HL-60 (cell line): ENCODE measurements around the gene LYRM1.
A peak's percentile ranks its signal among the peaks of the same experiment; 100 is the strongest.

ENCODE experiments used
- DNase-seq, 2 experiments: peaks; one replicate each; pipeline ENCODE4 v3.0.0-alpha.2; 2010 to 2020; ENCODE audit warnings: low read depth in 1 of 2, low spot score in 1 of 2
- H3K27ac ChIP-seq: fragments of 250-450 bp; sonication (Bioruptor Pico); replicated peaks from 2 replicates; pipeline ENCODE4 v1.5.1; 2020; ENCODE audit warnings: mild to moderate bottlenecking, moderate library complexity
- H3K27me3 ChIP-seq: fragments of 250-450 bp; sonication (Bioruptor Pico); 2 replicates; pipeline ENCODE4 v1.5.1; 2021; ENCODE audit warnings: mild to moderate bottlenecking, moderate library complexity; ENCODE audit not compliant: insufficient read depth, poor library complexity, severe bottlenecking
- H3K4me3 ChIP-seq: replicated peaks from 2 replicates; pipeline ENCODE4 v1.5.1; 2011; ENCODE audit warnings: mild to moderate bottlenecking, control low read depth, low read length; ENCODE audit not compliant: insufficient read depth
- CTCF ChIP-seq: IDR thresholded peaks from one replicate; pipeline ENCODE4 v1.5.1; 2011; ENCODE audit warnings: low read length, control low read depth, inconsistent platforms; ENCODE audit not compliant: insufficient read depth
- GABPA ChIP-seq: IDR thresholded peaks from 2 replicates; pipeline ENCODE4 v1.6.1; 2012; ENCODE audit warnings: low read depth
- POLR2AphosphoS5 ChIP-seq: IDR thresholded peaks from 2 replicates; pipeline ENCODE4 v1.6.1; 2012; ENCODE audit warnings: low read depth
- REST ChIP-seq: IDR thresholded peaks from 2 replicates; pipeline ENCODE4 v1.6.1; 2012; ENCODE audit warnings: low read depth; ENCODE audit not compliant: insufficient replicate concordance
- SPI1 ChIP-seq: IDR thresholded peaks from 2 replicates; pipeline ENCODE4 v1.6.1; 2012; ENCODE audit warnings: low read depth, mild to moderate bottlenecking, borderline replicate concordance
- long read RNA-seq: library from polyadenylated mRNA; unstranded; transcript quantifications from one replicate; pipeline ENCODE4 v2.0.0, GENCODE V29; 2020

The LYRM1 gene
- long read RNA-seq, transcript LYRM1-204 (4 exons, 1,558 nt): minor isoform, 19 of 87 reads
- long read RNA-seq, transcript LYRM1-201 (5 exons, 1,626 nt): minor isoform, 10 of 87 reads
- long read RNA-seq, transcript LYRM1-208 (4 exons, 460 nt): major isoform, 37 of 87 reads
- long read RNA-seq, partial matches to known transcripts: 2 of 87 reads
- long read RNA-seq, other reads (novel, unspliced or antisense): 15 of 87 reads

- Histone ChIP-seq H3K27ac (peak within 1 kb of the TSS; percentile 97), H3K27me3 (no peaks in the 10 kb centered on the region), H3K4me3 (peak within 1 kb of the TSS; percentile 90)
- peak; percentile 97 to 98 for DNase-seq
- TF ChIP-seq POLR2AphosphoS5 (peak; percentile 82), CTCF (no peak)
Observed at GRCh38 chr16:20900299-20901067, at the start of gene LYRM1, which contains the start of gene DCUN1D3. TSS of gene LYRM1 (plus strand) at chr16:20900771. CDS start at chr16:20915556, 14,785 bp downstream. TSS of gene DCUN1D3 (minus strand) at chr16:20900358. CDS start at chr16:20862538, 37,820 bp downstream.

GRCh38 chr16:20850981-20851380, 49.6 kb upstream of the LYRM1 start:
- H3K27ac ChIP-seq: no peak overlapping the region
- H3K27me3 ChIP-seq: no peaks in the 10 kb centered on the region
- no peak overlapping the region for H3K4me3 ChIP-seq
- TF ChIP-seq POLR2AphosphoS5 (no peak), CTCF (no peak), REST (no peak), SPI1 (no peak), GABPA (no peak)
- no peak for DNase-seq

GRCh38 chr16:20851601-20852000, 49.0 kb upstream of the LYRM1 start:
- no peak for DNase-seq
- no peaks in the 10 kb centered on the region for H3K27me3 ChIP-seq
- H3K27ac ChIP-seq: 0 out of 2 replicates have a peak overlapping the region, but pooled peaks have one; percentile 3
- TF ChIP-seq GABPA (no peak), SPI1 (no peak), POLR2AphosphoS5 (no peak), CTCF (no peak), REST (no peak)
- no peak overlapping the region for H3K4me3 ChIP-seq
